GM10248 (cell line): Measurements from ENCODE around the gene ACTN4.
"Not testable (repeated sequence)": the region's sequence is repeated elsewhere in the genome, so short reads cannot be mapped to it uniquely, and the experiment has no call there.

Experiments used
- CTCF ChIA-PET: fragments of 300-600 bp; sonication (Branson Sonifier 250); formaldehyde crosslinking; extraction: SDS; loops from one replicate; lab custom pipeline; 2021; ENCODE audit warnings: antibody characterized with exemption; lab: Yijun Ruan, JAX
- POLR2A ChIA-PET: fragments of 350-650 bp; sonication (Branson Sonifier 250); formaldehyde crosslinking; extraction: SDS; loops from one replicate; lab custom pipeline; 2020; ENCODE audit warnings: antibody characterized with exemption; lab: Yijun Ruan, JAX
- DNase-seq: peaks from one replicate; pipeline ENCODE4 v3.0.0; 2012; ENCODE audit errors: extremely low spot score
- TF ChIP-seq, protein P1 (sequence below): IDR thresholded peaks from 2 replicates; pipeline ENCODE4 v1.5.1; 2012; ENCODE audit warnings: mild to moderate bottlenecking, low read depth; ENCODE audit errors: extremely low read depth, missing control alignments, control extremely low read depth

The ACTN4 gene

DNA sequence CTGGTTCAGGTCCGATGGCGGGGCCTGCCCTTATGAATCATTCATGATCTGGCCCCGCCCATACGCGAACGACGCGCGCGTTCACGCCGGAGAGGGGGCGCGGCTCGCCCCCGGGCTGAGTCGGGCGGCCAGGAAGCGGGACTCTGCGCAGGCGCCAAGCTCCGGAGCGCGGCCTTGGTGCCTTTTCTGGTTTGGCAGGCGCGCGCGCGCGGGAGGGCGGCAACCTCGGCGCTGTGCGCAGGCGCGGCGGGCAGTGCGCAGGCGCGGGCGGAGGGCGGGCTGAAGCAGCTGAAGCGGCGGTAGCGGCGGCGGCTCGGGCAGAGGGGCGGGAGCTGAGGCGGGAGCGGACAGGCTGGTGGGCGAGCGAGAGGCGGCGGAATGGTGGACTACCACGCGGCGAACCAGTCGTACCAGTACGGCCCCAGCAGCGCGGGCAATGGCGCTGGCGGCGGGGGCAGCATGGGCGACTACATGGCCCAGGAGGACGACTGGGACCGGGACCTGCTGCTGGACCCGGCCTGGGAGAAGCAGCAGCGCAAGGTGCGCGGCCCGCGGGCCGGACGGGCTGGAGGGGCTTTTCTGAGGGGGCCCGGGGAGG is at the start of gene ACTN4:
Gene ACTN4, plus strand, starts transcription at position 282 of the 598 bp plus-strand sequence. Its CDS starts 97 bp downstream, at position 379.
- peak; percentile 99 for DNase-seq
- ChIA-PET POLR2A (interaction anchor here (0.6 to 1.3 kb wide), 7 partner anchors 11 to 202 kb away, joined by 3 to 4 read pairs (median 3); partner anchors contain the start of genes EIF3K and HNRNPL), CTCF (interaction anchor here (0.7 to 8.0 kb wide), 10 partner anchors 9 to 283 kb away, joined by 3 to 86 read pairs (median 4); partner anchors contain the start of genes MRPS12 and SARS2)
- TF ChIP-seq, protein P1, sequence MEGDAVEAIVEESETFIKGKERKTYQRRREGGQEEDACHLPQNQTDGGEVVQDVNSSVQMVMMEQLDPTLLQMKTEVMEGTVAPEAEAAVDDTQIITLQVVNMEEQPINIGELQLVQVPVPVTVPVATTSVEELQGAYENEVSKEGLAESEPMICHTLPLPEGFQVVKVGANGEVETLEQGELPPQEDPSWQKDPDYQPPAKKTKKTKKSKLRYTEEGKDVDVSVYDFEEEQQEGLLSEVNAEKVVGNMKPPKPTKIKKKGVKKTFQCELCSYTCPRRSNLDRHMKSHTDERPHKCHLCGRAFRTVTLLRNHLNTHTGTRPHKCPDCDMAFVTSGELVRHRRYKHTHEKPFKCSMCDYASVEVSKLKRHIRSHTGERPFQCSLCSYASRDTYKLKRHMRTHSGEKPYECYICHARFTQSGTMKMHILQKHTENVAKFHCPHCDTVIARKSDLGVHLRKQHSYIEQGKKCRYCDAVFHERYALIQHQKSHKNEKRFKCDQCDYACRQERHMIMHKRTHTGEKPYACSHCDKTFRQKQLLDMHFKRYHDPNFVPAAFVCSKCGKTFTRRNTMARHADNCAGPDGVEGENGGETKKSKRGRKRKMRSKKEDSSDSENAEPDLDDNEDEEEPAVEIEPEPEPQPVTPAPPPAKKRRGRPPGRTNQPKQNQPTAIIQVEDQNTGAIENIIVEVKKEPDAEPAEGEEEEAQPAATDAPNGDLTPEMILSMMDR: no peak

DNA sequence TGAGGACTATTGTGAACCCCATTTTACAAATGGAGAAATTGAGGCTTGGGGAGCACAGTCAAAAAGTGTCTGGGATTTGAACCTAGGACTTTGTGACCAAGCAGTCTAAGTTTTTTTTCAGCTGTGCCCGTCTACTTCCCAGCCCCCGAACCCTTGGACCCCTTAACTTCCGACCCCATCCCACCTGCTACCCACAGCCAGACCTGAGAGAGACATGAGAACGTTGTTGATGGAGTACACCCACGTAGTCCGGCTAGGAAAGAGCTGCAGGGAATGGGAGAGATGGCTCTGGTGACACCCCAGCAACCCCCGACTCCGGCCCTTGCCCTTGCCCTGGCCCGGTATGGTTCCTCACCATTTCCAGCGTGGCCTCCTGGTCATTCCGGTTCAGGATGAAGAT is 47.7 kb upstream of the ACTN4 start:
- CTCF ChIA-PET: no interaction called here
- no peak for DNase-seq
- TF ChIP-seq, protein P1: no peak
- POLR2A ChIA-PET: interaction anchor here (0.5 to 0.7 kb wide), 2 partner anchors 35 to 147 kb away, joined by 7 to 10 read pairs; no protein-coding TSS in a partner anchor

DNA sequence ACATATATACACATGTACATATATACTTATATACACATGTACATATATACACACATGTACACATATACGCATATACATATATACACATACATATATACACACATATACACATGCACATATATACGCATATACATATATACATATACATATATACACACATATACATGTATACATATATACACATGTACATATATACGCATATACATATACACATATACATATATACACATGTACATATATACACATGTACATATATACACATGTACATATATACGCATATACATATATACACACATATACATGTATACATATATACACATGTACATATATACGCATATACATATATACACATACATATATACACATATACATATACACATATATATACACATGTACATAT is 44.6 kb upstream of the ACTN4 start:
- CTCF ChIA-PET, DNase-seq, POLR2A ChIA-PET: not testable (repeated sequence)

DNA sequence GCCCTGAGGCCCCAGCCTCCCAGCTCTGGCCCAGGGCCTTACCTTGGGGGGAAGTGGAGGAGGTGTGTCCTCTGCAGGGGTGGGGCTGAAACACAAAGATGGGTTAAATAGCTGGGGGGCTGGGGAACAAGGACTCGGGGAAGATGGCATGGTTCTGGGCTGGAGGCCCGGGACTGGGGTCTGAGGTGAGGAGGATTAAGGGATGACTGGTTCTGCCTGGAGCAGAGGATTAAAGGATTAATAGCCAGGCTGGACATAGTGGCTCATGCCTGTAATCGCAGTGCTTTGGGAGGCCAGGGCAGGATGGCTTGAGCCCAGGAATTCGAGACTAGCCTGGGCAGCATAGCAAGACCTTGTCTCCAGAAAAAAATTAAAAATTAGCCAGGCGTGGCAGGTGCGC is 41.3 kb upstream of the ACTN4 start:
- TF ChIP-seq, protein P1: no peak
- CTCF ChIA-PET: interaction anchor here (1.3 to 2.1 kb wide), 2 partner anchors 12 kb away, joined by 3 to 5 read pairs; partner anchors contain the start of gene EIF3K
- POLR2A ChIA-PET: no interaction called here
- DNase-seq: no peak

DNA sequence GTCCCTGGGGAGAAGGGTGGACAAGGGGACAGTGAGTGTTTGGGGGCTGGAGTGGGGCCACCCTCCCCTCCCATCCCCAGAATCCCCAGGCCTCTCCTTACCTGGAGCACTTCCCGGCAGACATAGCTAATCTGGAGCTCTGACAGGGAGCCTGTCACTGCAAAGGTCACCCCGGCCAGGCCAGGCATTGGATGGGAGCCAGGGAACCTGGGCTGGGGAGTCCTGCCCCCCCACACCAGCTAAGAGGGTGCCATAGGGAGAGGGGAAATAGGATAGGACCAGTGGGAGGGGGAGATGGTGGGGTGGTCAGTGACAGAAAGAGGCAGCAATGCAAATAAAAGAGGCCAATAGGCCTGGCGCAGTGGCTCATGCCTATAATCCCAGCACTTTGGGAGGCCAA is 33.2 kb upstream of the ACTN4 start:
- POLR2A ChIA-PET: interaction anchor here (0.6 kb wide), 1 partner anchor 23 kb away, joined by 6 read pairs; no protein-coding TSS in a partner anchor
- DNase-seq: no peak
- CTCF ChIA-PET: interaction anchor here (11.5 kb wide), 1 partner anchor 21 kb away, joined by 91 read pairs; no protein-coding TSS in a partner anchor
- TF ChIP-seq, protein P1: no peak

DNA sequence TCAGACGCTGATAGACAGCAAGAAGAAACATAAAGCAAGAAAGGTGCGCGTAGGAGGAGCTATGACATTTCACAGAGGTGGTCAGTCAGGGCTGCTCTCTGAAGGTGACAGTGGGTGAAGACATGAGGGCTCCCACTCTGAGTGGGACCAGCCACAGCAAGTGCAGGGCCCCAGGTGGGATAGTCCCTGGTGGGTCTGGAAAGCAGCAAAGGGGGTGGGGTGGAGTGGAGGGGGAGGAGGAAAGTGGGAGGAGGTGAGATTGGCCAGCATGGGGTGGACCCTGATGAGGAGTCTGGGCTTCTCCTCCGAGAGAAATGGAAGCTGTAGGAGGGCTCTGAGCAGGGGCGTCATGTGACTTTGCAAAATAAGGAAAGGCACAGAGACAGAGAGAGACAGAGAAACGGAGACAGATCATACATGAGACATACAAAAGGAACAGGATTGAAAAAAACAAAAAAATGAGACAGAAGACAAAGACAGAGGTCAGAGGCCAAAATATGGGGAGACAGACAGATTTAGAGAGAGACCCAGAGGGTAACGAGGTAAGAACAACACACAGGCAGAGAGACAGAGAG is 32.4 kb upstream of the ACTN4 start:
- DNase-seq: no peak
- ChIA-PET CTCF (interaction anchor here (1.2 to 11.5 kb wide), 2 partner anchors 21 to 212 kb away, joined by 4 to 91 read pairs; partner anchors contain the start of gene FAM98C), POLR2A (no interaction called here)
- TF ChIP-seq, protein P1: no peak
